ENCODE results near the gene TTLL12. TPM values are rescaled to one million over a fixed set of nuclear protein-coding genes. Genes with fewer than 3 reads are reported as not detected.

TTLL12 gene
- total RNA-seq, 1 experiment from 2014 or later, result 100 TPM

GRCh38 chr22:43222262-43222661, 35.3 kb upstream of the TTLL12 start:
- no peak for ATAC-seq

More at GRCh38 chr22:43222262-43222661, 35.3 kb upstream of the TTLL12 start:
- ChIA-PET CTCF (interaction anchor here (0.9 kb wide), 1 partner anchor 9 kb away, joined by 3 read pairs; no protein-coding TSS in a partner anchor), RAD21 (ENCODE audit: low non-redundant PET in 1 of 2, low total read pairs in 2 of 2, uncharacterized antibody in 2 of 2, unreplicated experiment in 2 of 2) (no interaction called here), POLR2A (no interaction called here)
- TF ChIP-seq YY1 (IDR thresholded peaks at IDR 0.05; ENCODE audit: extremely low read depth, insufficient replicate concordance, low read depth, low read length) (no peak), CTCF (IDR thresholded peaks at IDR 0.05 in 2 of 3, conservative IDR thresholded peaks at IDR 0.05 in 1 of 3; ENCODE audit: borderline replicate concordance in 1 of 3, insufficient read depth in 1 of 3, low read depth in 2 of 3, low read length in 2 of 3) (no peak), POLR2AphosphoS5 (IDR thresholded peaks at IDR 0.05; ENCODE audit: low read depth, low read length) (no peak), ZBTB33 (IDR thresholded peaks at IDR 0.05; ENCODE audit: extremely low read depth, insufficient replicate concordance, low read length) (no peak), CBX3 (IDR thresholded peaks at IDR 0.05; ENCODE audit: low read depth) (no peak), CEBPB (IDR thresholded peaks at IDR 0.05; ENCODE audit: low read depth) (no peak), ATF3 (IDR thresholded peaks at IDR 0.05) (no peak)
- Histone ChIP-seq H3K79me2 (ENCODE audit: insufficient read depth, low read length) (no peaks in the 10 kb centered on the region), H3K9me3 (ENCODE audit: control insufficient read depth in 1 of 2, insufficient read depth in 1 of 2, low read depth in 1 of 2, low read length in 2 of 2) (no peaks in the 10 kb centered on the region), H3K27ac (ENCODE audit: low read depth, low read length) (no peak overlapping the region), H3K36me3 (ENCODE audit: control insufficient read depth in 1 of 2, insufficient read depth in 2 of 2, low read length in 2 of 2) (no peaks in the 10 kb centered on the region), H3K27me3 (ENCODE audit: insufficient read depth, low read length) (no peaks in the 10 kb centered on the region), H4K20me1 (ENCODE audit: insufficient read depth) (no peaks in the 10 kb centered on the region), H3K9me2 (ENCODE audit: insufficient read depth) (no peaks in the 10 kb centered on the region), H3K4me2 (ENCODE audit: low read length) (no peak overlapping the region), H2AFZ (ENCODE audit: low read depth, low read length, poor library complexity, severe bottlenecking) (no peak overlapping the region), H3K4me3 (replicated peaks in 1 of 2; ENCODE audit: low read depth in 1 of 2, low read length in 2 of 2) (no peak overlapping the region), H3K4me1 (ENCODE audit: control insufficient read depth in 1 of 2, insufficient read depth in 2 of 2, low read length in 2 of 2) (peaks cover 3 to 8% of the 10 kb centered on the region in 2 experiments; a peak in 3 of 4 replicates), H3K9ac (ENCODE audit: low read length) (no peak overlapping the region)
- intact Hi-C loops (cut with micrococcal nuclease), result no loop called here
- no peak for DNase-seq (ENCODE audit: low read depth, low spot score)
- BruUV-seq (replicated peaks), result no TSS peak

Measured in HCT116 (cell line).